Natural killer cell treated with Interleukin-12 subunit alpha and Interleukin-12 subunit beta and Interleukin-15 and Interleukin-18, amount 100 ng/mL, for 72 hours (primary cell): ENCODE results near the gene ZDHHC11B. TPM values are rescaled to one million over a fixed set of nuclear protein-coding genes. Genes with fewer than 3 reads are reported as not detected.
A peak's percentile ranks its signal among the peaks of the same experiment; 100 is the strongest.
"Not testable (repeated sequence)": the region's sequence is repeated elsewhere in the genome, so short reads cannot be mapped to it uniquely, and the experiment has no call there.

Experiments
- ATAC-seq, 2 donors: fragments of 150-1000 bp; cut with Tn5 transposase in 1 of 2; sonication (Bioruptor Pico), chemical (Tn5 transposase) in 1 of 2; 2 replicates each; pipeline ENCODE4 v1.10.0; 2021
- DNase-seq: peaks from one replicate; pipeline ENCODE4 v3.0.0; 2022; ENCODE audit warnings: low spot score
- H3K27ac Mint-ChIP-seq, 2 donors: 1 replicate in 1 of 2; 2 replicates in 1 of 2; pipeline ENCODE4 v1.8.0; 2022; ENCODE audit warnings: mixed read lengths in 2 of 2, mild to moderate bottlenecking in 1 of 2, moderate library complexity in 1 of 2
- H3K27me3 Mint-ChIP-seq, 2 donors: 1 replicate in 1 of 2; 2 replicates in 1 of 2; pipeline ENCODE4 v1.8.0; 2022; ENCODE audit warnings: mixed read lengths in 2 of 2
- H3K36me3 Mint-ChIP-seq: one replicate; pipeline ENCODE4 v1.8.0; 2022; ENCODE audit warnings: mixed read lengths
- H3K4me1 Mint-ChIP-seq, 2 donors: 1 replicate in 1 of 2; 2 replicates in 1 of 2; pipeline ENCODE4 v1.8.0; 2022; ENCODE audit warnings: low read depth in 2 of 2, mixed read lengths in 2 of 2, mild to moderate bottlenecking in 1 of 2
- H3K4me3 Mint-ChIP-seq: one replicate; pipeline ENCODE4 v1.8.0; 2022; ENCODE audit warnings: mixed read lengths
- H3K9me3 Mint-ChIP-seq: 2 replicates; pipeline ENCODE4 v1.8.0; 2022; ENCODE audit warnings: mixed read lengths
- total RNA-seq, 2 donors: library from RNA; stranded (reverse); gene quantifications; one replicate each; pipeline ENCODE4 v1.2.3, GENCODE V29; 2022

The ZDHHC11B gene
- total RNA-seq, result 1 to 10 TPM in 1 of 2 donors, not detected in 1; 1.2 TPM

- DNase-seq, result peak; percentile 87
- H3K4me1 Mint-ChIP-seq, H3K36me3 Mint-ChIP-seq, H3K9me3 Mint-ChIP-seq, H3K27ac Mint-ChIP-seq, H3K27me3 Mint-ChIP-seq: not testable (repeated sequence)
- H3K4me3 Mint-ChIP-seq, result peak within 1 kb of the TSS; percentile 22
- peak; percentile 83 to 90 for ATAC-seq
Measured at GRCh38 chr5:784428-785177, at the start of gene ZDHHC11B. TSS of gene ZDHHC11B (minus strand) at chr5:784729. CDS start at chr5:766919, 17,810 bp downstream.

- H3K27me3 Mint-ChIP-seq, result peaks cover 7 to 12% of the 10 kb centered on the region in 2 donors
- not testable (repeated sequence) for H3K27ac Mint-ChIP-seq, H3K4me3 Mint-ChIP-seq, ATAC-seq, DNase-seq, H3K4me1 Mint-ChIP-seq, H3K36me3 Mint-ChIP-seq, H3K9me3 Mint-ChIP-seq
Measured at GRCh38 chr5:834013-834412, 49.5 kb upstream of the ZDHHC11B start.

GRCh38 chr5:828194-828593 is 43.7 kb upstream of the ZDHHC11B start:
- H3K36me3 Mint-ChIP-seq, H3K4me3 Mint-ChIP-seq, DNase-seq, H3K27me3 Mint-ChIP-seq, ATAC-seq, H3K4me1 Mint-ChIP-seq, H3K9me3 Mint-ChIP-seq, H3K27ac Mint-ChIP-seq: not testable (repeated sequence)

- H3K36me3 Mint-ChIP-seq, H3K27me3 Mint-ChIP-seq, H3K27ac Mint-ChIP-seq, H3K9me3 Mint-ChIP-seq, H3K4me3 Mint-ChIP-seq, DNase-seq, H3K4me1 Mint-ChIP-seq: not testable (repeated sequence)
- ATAC-seq, result peak in 1 of 2 donors; percentile 14
Measured at GRCh38 chr5:825544-825943, 41.0 kb upstream of the ZDHHC11B start.

GRCh38 chr5:821504-821903 is 37.0 kb upstream of the ZDHHC11B start:
- peaks cover 0 to 13% of the 10 kb centered on the region in 2 donors for H3K27me3 Mint-ChIP-seq
- ATAC-seq (no peak), DNase-seq (no peak)
- H3K36me3 Mint-ChIP-seq, result no peaks in the 10 kb centered on the region
- H3K27ac Mint-ChIP-seq, result no peak overlapping the region
- H3K4me3 Mint-ChIP-seq, result no peak overlapping the region
- no peaks in the 10 kb centered on the region for H3K4me1 Mint-ChIP-seq
- H3K9me3 Mint-ChIP-seq, result no peaks in the 10 kb centered on the region

- H3K4me1 Mint-ChIP-seq, result no peaks in the 10 kb centered on the region
- no peaks in the 10 kb centered on the region for H3K9me3 Mint-ChIP-seq
- H3K4me3 Mint-ChIP-seq, result no peak overlapping the region
- no peak overlapping the region for H3K27ac Mint-ChIP-seq
- ATAC-seq, result no peak
- DNase-seq, result no peak
- peaks cover 0 to 13% of the 10 kb centered on the region in 2 donors for H3K27me3 Mint-ChIP-seq
- H3K36me3 Mint-ChIP-seq, result no peaks in the 10 kb centered on the region
Measured at GRCh38 chr5:820245-820644, 35.7 kb upstream of the ZDHHC11B start.

GRCh38 chr5:819078-819477 is 34.5 kb upstream of the ZDHHC11B start:
- H3K27me3 Mint-ChIP-seq, result peaks cover 0 to 13% of the 10 kb centered on the region in 2 donors
- ATAC-seq, result no peak

GRCh38 chr5:816176-816575 is 31.6 kb upstream of the ZDHHC11B start:
- H3K9me3 Mint-ChIP-seq, result no peaks in the 10 kb centered on the region
- ATAC-seq, result no peak

More at GRCh38 chr5:819078-819477, 34.5 kb upstream of the ZDHHC11B start:
- no peaks in the 10 kb centered on the region for H3K36me3 Mint-ChIP-seq
- no peak overlapping the region for H3K27ac Mint-ChIP-seq
- no peaks in the 10 kb centered on the region for H3K4me1 Mint-ChIP-seq
- no peaks in the 10 kb centered on the region for H3K9me3 Mint-ChIP-seq
- H3K4me3 Mint-ChIP-seq, result no peak overlapping the region
- DNase-seq, result no peak

GRCh38 chr5:815449-815848 is 30.9 kb upstream of the ZDHHC11B start:
- Mint-ChIP-seq H3K9me3 (no peaks in the 10 kb centered on the region), H3K36me3 (no peaks in the 10 kb centered on the region), H3K27ac (no peak overlapping the region), H3K4me1 (no peaks in the 10 kb centered on the region), H3K4me3 (no peak overlapping the region), H3K27me3 (peaks cover 0 to 13% of the 10 kb centered on the region in 2 donors)
- no peak for DNase-seq
- no peak for ATAC-seq

More at GRCh38 chr5:816176-816575, 31.6 kb upstream of the ZDHHC11B start:
- Mint-ChIP-seq H3K36me3 (no peaks in the 10 kb centered on the region), H3K4me1 (no peaks in the 10 kb centered on the region), H3K4me3 (no peak overlapping the region), H3K27ac (no peak overlapping the region), H3K27me3 (peaks cover 0 to 13% of the 10 kb centered on the region in 2 donors)
- no peak for DNase-seq

GRCh38 chr5:813575-813974 is 29.0 kb upstream of the ZDHHC11B start:
- not testable (repeated sequence) for H3K36me3 Mint-ChIP-seq, H3K4me1 Mint-ChIP-seq, H3K4me3 Mint-ChIP-seq, DNase-seq, H3K27ac Mint-ChIP-seq, H3K27me3 Mint-ChIP-seq, H3K9me3 Mint-ChIP-seq
- peak; percentile 4 to 50 for ATAC-seq

- not testable (repeated sequence) for H3K27me3 Mint-ChIP-seq, H3K4me3 Mint-ChIP-seq, H3K27ac Mint-ChIP-seq, H3K9me3 Mint-ChIP-seq, DNase-seq, H3K4me1 Mint-ChIP-seq, ATAC-seq, H3K36me3 Mint-ChIP-seq
Measured at GRCh38 chr5:811384-811783, 26.9 kb upstream of the ZDHHC11B start.

- H3K4me3 Mint-ChIP-seq, H3K27ac Mint-ChIP-seq, DNase-seq, H3K9me3 Mint-ChIP-seq, H3K4me1 Mint-ChIP-seq: not testable (repeated sequence)
- Mint-ChIP-seq H3K27me3 (peaks cover 10 to 34% of the 10 kb centered on the region in 2 donors), H3K36me3 (peaks cover 17% of the 10 kb centered on the region)
- peak; percentile 53 to 56 for ATAC-seq
Measured at GRCh38 chr5:807719-808514, 23.4 kb upstream of the ZDHHC11B start.

- H3K27ac Mint-ChIP-seq, result no peak overlapping the region
- ATAC-seq (no peak), DNase-seq (no peak)
- H3K9me3 Mint-ChIP-seq, result peaks cover 9% of the 10 kb centered on the region
- H3K27me3 Mint-ChIP-seq, result peaks cover 28 to 70% of the 10 kb centered on the region in 2 donors
- H3K4me3 Mint-ChIP-seq, result no peak overlapping the region
- peaks cover 24% of the 10 kb centered on the region for H3K36me3 Mint-ChIP-seq
- no peaks in the 10 kb centered on the region for H3K4me1 Mint-ChIP-seq
Measured at GRCh38 chr5:801472-801871, 16.9 kb upstream of the ZDHHC11B start.

- H3K36me3 Mint-ChIP-seq, result peaks cover 24% of the 10 kb centered on the region
- H3K27ac Mint-ChIP-seq, ATAC-seq, DNase-seq, H3K4me3 Mint-ChIP-seq, H3K4me1 Mint-ChIP-seq, H3K9me3 Mint-ChIP-seq: not testable (repeated sequence)
- H3K27me3 Mint-ChIP-seq, result peaks cover 29 to 68% of the 10 kb centered on the region in 2 donors
Measured at GRCh38 chr5:801055-801454, 16.5 kb upstream of the ZDHHC11B start.
